HepG2 (cell line): ENCODE measurements around the gene TADA2B. TPM values are rescaled to one million over a fixed set of nuclear protein-coding genes. Genes with fewer than 3 reads are reported as not detected.

Experiments
- ATAC-seq: fragments of 200-7000 bp; cut with Tn5 transposase; 3 replicates; pipeline ENCODE4 v1.9.1; 2020; ENCODE audit warnings: mild to moderate bottlenecking, moderate library complexity
- BruUV-seq: library from RNA; stranded (reverse); fragments of 400-500 nt; replicated peaks from 2 replicates; lab custom pipeline; 2021; lab: Mats Ljungman, UMichigan
- CTCF ChIA-PET: fragments of 300-600 bp; formaldehyde crosslinking; extraction: SDS; loops from one replicate; lab custom pipeline; 2021; ENCODE audit warnings: low total read pairs, inconsistent platforms, low intra/inter-chr PET ratio; lab: Yijun Ruan, JAX
- POLR2A ChIA-PET: fragments of 350-600 bp; sonication (Branson Sonifier 250); formaldehyde crosslinking; loops from one replicate; lab custom pipeline; 2020; ENCODE audit warnings: antibody characterized with exemption, inconsistent platforms; lab: Yijun Ruan, JAX
- DNase-seq: peaks from one replicate; pipeline ENCODE4 v3.0.0-alpha.2; 2015; ENCODE audit warnings: low spot score
- FAIRE-seq: peaks from 3 replicates; lab custom pipeline; 2011; peaks lifted over from hg19 to GRCh38; lab: Jason Lieb, UNC
- H2AFZ ChIP-seq: one replicate; pipeline ENCODE4 v1.6.1; 2011; ENCODE audit warnings: low read length, inconsistent platforms
- H3K27ac ChIP-seq: fragments of 300-600 bp; 3 replicates; pipeline ENCODE4 v1.8.0; 2011; ENCODE audit warnings: mixed run types, mild to moderate bottlenecking, mixed read lengths, low read length, inconsistent platforms; ENCODE audit not compliant: insufficient read depth; ENCODE audit errors: extremely low read length
- H3K27me3 ChIP-seq, 2 experiments: fragments of 200-600 bp in 1 of 2; 2 replicates in 1 of 2; 3 replicates in 1 of 2; pipeline versions ENCODE4 v1.6.0 to v1.8.0; 2011; ENCODE audit warnings: low read length in 2 of 2, mild to moderate bottlenecking in 2 of 2, moderate library complexity in 2 of 2, inconsistent platforms in 1 of 2; ENCODE audit not compliant: insufficient read depth in 2 of 2, control insufficient read depth in 1 of 2
- H3K36me3 ChIP-seq, 2 experiments: fragments of 200-600 bp in 1 of 2; replicated peaks in 1 of 2; 2 replicates in 1 of 2; 3 replicates in 1 of 2; pipeline versions ENCODE4 v1.5.1 to v1.8.0; 2011; ENCODE audit warnings: low read length in 2 of 2, inconsistent platforms in 1 of 2; ENCODE audit not compliant: insufficient read depth in 2 of 2, control insufficient read depth in 1 of 2
- H3K4me1 ChIP-seq: 2 replicates; pipeline ENCODE4 v1.5.1; 2012; ENCODE audit warnings: low read length, inconsistent platforms; ENCODE audit not compliant: insufficient read depth
- H3K4me2 ChIP-seq: 2 replicates; pipeline ENCODE4 v1.6.0; 2011; ENCODE audit warnings: low read depth, low read length, inconsistent platforms
- H3K4me3 ChIP-seq, 3 experiments: fragments of 200-600 bp in 1 of 3; sonication (generic), shearing (Covaris generic) in 1 of 3; replicated peaks in 1 of 3; 2 replicates each; pipeline ENCODE4 v1.5.1; 2011 to 2016; ENCODE audit warnings: low read length in 3 of 3, inconsistent platforms in 2 of 3, low read depth in 2 of 3, mild to moderate bottlenecking in 2 of 3, control low read depth in 1 of 3, mixed read lengths in 1 of 3; ENCODE audit not compliant: insufficient read depth in 1 of 3
- H3K79me2 ChIP-seq: one replicate; pipeline ENCODE4 v1.6.1; 2011; ENCODE audit warnings: low read length, inconsistent platforms; ENCODE audit not compliant: insufficient read depth
- H3K9ac ChIP-seq: 2 replicates; pipeline ENCODE4 v1.6.0; 2011; ENCODE audit warnings: mild to moderate bottlenecking, low read depth, low read length, inconsistent platforms; ENCODE audit not compliant: insufficient read depth
- H3K9me3 ChIP-seq: 2 replicates; pipeline ENCODE4 v1.5.1; 2012; ENCODE audit warnings: mild to moderate bottlenecking, low read length
- H4K20me1 ChIP-seq: 2 replicates; pipeline ENCODE4 v1.6.0; 2011; ENCODE audit warnings: inconsistent platforms, mild to moderate bottlenecking, low read length, moderate library complexity; ENCODE audit not compliant: insufficient read depth
- CENPX ChIP-seq: sonication (generic); formaldehyde crosslinking; IDR thresholded peaks from 2 replicates; pipeline ENCODE4 v1.9.0; 2021; ENCODE audit warnings: mild to moderate bottlenecking, missing genetic modification reagents, moderate library complexity
- CHD2 ChIP-seq: IDR thresholded peaks from 2 replicates; pipeline ENCODE4 v1.6.1; 2011; ENCODE audit warnings: low read depth, low read length, improper control_type of control experiment
- ELF3 ChIP-seq: IDR thresholded peaks from 2 replicates; pipeline ENCODE4 v1.6.1; 2016; ENCODE audit warnings: missing genetic modification reagents, missing compliant biosample characterization
- FOXK1 ChIP-seq: sonication (generic); formaldehyde crosslinking; IDR thresholded peaks from 2 replicates; pipeline ENCODE4 v1.4.0; 2020; ENCODE audit warnings: low read depth, missing genetic modification reagents, borderline replicate concordance
- FOXK2 ChIP-seq: fragments of 450-650 bp; IDR thresholded peaks from 2 replicates; pipeline ENCODE4 v1.6.1; 2016
- HDAC2 ChIP-seq: sonication (generic); formaldehyde crosslinking; IDR thresholded peaks from 2 replicates; pipeline ENCODE4 v1.4.0; 2020; ENCODE audit warnings: missing genetic modification reagents
- IRX3 ChIP-seq: sonication (generic); formaldehyde crosslinking; IDR thresholded peaks from 2 replicates; pipeline ENCODE4 v1.8.1; 2023; ENCODE audit warnings: mild to moderate bottlenecking, low read depth, missing genetic modification reagents, borderline replicate concordance
- KLF16 ChIP-seq, 2 experiments: sonication (generic) in 1 of 2; formaldehyde crosslinking in 1 of 2; IDR thresholded peaks; 2 replicates each; pipeline versions ENCODE4 v1.6.1 to v1.8.0; 2016 to 2023; ENCODE audit warnings: missing genetic modification reagents in 2 of 2, missing compliant biosample characterization in 1 of 2
- MAZ ChIP-seq, 2 experiments: sonication (generic) in 1 of 2; formaldehyde crosslinking in 1 of 2; IDR thresholded peaks; 2 replicates each; pipeline versions ENCODE4 v1.5.0 to v1.6.1; 2012 to 2020; ENCODE audit warnings: low read depth in 2 of 2, mild to moderate bottlenecking in 2 of 2, borderline replicate concordance in 1 of 2, improper control_type of control experiment in 1 of 2, low read length in 1 of 2, missing genetic modification reagents in 1 of 2, moderate library complexity in 1 of 2
- PRPF4 ChIP-seq: fragments of 200-400 bp; formaldehyde crosslinking; IDR thresholded peaks from 2 replicates; pipeline ENCODE4 v1.6.1; 2016; ENCODE audit warnings: low read length, low read depth; ENCODE audit not compliant: poor library complexity, severe bottlenecking
- THAP11 ChIP-seq: IDR thresholded peaks from 2 replicates; pipeline ENCODE4 v1.6.1; 2016; ENCODE audit warnings: missing biosample characterization, missing genetic modification reagents
- ZNF567 ChIP-seq: sonication (generic); formaldehyde crosslinking; IDR thresholded peaks from 2 replicates; pipeline ENCODE4 v1.8.1; 2023; ENCODE audit warnings: mild to moderate bottlenecking, missing genetic modification reagents, borderline replicate concordance
- ZNF569 ChIP-seq: sonication (generic); formaldehyde crosslinking; IDR thresholded peaks from 2 replicates; pipeline ENCODE4 v1.5.0; 2020; ENCODE audit warnings: mild to moderate bottlenecking, missing genetic modification reagents, moderate library complexity, borderline replicate concordance
- ZNF747 ChIP-seq: sonication (generic); formaldehyde crosslinking; IDR thresholded peaks from 2 replicates; pipeline ENCODE4 v1.8.1; 2023; ENCODE audit warnings: missing genetic modification reagents, mild to moderate bottlenecking, borderline replicate concordance
- ZNF782 ChIP-seq: sonication (generic); formaldehyde crosslinking; IDR thresholded peaks from 2 replicates; pipeline ENCODE4 v1.4.0; 2020; ENCODE audit warnings: missing genetic modification reagents, mild to moderate bottlenecking, borderline replicate concordance
- WGBS: methylation state at CpG from one replicate; pipeline ENCODE4 v1.1.6; 2017; ENCODE audit warnings: low lambda C conversion rate; 5-methylcytosine and 5-hydroxymethylcytosine counted together
- in situ Hi-C: cut with HindIII; loops from 2 replicates; pipeline ENCODE4 v1.10.0; 2017; ENCODE audit warnings: low pct_unique_long_range_greater_than_20kb; ENCODE audit not compliant: extremely low pct_ligation_motif_present
- intact Hi-C: fragments of 100-400 bp; cut with micrococcal nuclease; formaldehyde crosslinking; loops from one replicate; pipeline ENCODE4 v1.10.0; 2022; ENCODE audit not compliant: unreplicated experiment
- polyA plus RNA-seq, 8 experiments: library from polyadenylated mRNA; depleted of rRNA in 3 of 8; stranded (reverse) in 7 of 8; unstranded in 1 of 8; fragments of >200 nt; fragmentation: Illumina TruSeq in 4 of 8; extraction: Trizol in 4 of 8; gene quantifications; 2 replicates each; pipeline versions ENCODE4 v1.2.1 to v1.2.3, GENCODE V29; 2011 to 2016; ENCODE audit warnings: low read depth in 4 of 8, missing spikeins in 1 of 8, mixed read lengths in 1 of 8; ENCODE audit not compliant: insufficient read depth in 1 of 8
- total RNA-seq, 5 experiments: library from RNA; depleted of rRNA; stranded (reverse); fragments of >200 nt; fragmentation: Illumina TruSeq; extraction: Trizol; gene quantifications; 2 replicates each; pipeline ENCODE4 v1.2.3, GENCODE V29; 2016; ENCODE audit warnings: low read depth in 1 of 5
- TF ChIP-seq, protein P1 (sequence below): sonication (generic); formaldehyde crosslinking; IDR thresholded peaks from 2 replicates; pipeline ENCODE4 v1.5.1; 2020; ENCODE audit warnings: missing genetic modification reagents, mild to moderate bottlenecking, borderline replicate concordance
- TF ChIP-seq, protein P2 (sequence below): sonication (generic); formaldehyde crosslinking; IDR thresholded peaks from 2 replicates; pipeline ENCODE4 v1.9.0; 2021; ENCODE audit warnings: missing genetic modification reagents, borderline replicate concordance

The TADA2B gene
- total and polyA plus RNA-seq, 2 of the 13 experiments (the other 11 are each of a cell fraction or from before 2014, with no cell fraction given): 4.6 to 8.9 TPM

DNA sequence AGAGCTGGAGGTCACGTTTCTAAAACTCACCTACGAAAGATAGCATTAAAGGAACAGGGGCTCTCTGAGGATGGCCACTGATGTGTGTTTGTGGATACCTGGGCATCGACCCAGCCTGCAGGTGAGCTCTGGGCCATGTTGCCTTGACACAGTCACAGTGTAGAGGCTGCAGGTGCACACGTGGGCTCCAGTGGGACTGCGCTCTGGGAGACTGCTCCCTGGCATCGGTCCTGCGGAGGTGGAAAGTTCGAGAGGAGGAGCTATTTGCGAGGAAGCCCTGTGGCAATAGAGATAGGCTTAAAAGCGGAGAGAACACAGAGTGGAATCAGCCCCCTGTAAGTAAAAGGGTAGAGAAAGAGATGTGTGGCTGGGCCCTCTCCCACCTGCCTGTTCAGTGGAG lies 12.3 kb upstream of the TADA2B start:
- BruUV-seq: TSS peak; percentile 41
- Histone ChIP-seq H3K36me3 (peaks cover 16 to 55% of the 10 kb centered on the region in 2 experiments), H4K20me1 (0 out of 2 replicates have a peak, but pooled peaks cover 4% of the 10 kb centered on the region), H3K27me3 (no peaks in the 10 kb centered on the region), H3K79me2 (no peaks in the 10 kb centered on the region), H3K4me1 (peaks cover 38% of the 10 kb centered on the region), H3K9me3 (no peaks in the 10 kb centered on the region), H2AFZ (no peak overlapping the region), H3K27ac (no peak overlapping the region), H3K4me2 (no peak overlapping the region), H3K9ac (no peak overlapping the region), H3K4me3 (no peak overlapping the region)
- intact Hi-C loops: no loop called here
- no peak for ATAC-seq
- in situ Hi-C loops: no loop called here
- FAIRE-seq: no peak
- 98% methylated on average over 10 of the region's 10 CpGs for WGBS
- POLR2A ChIA-PET: interaction anchor here (1.5 kb wide), 1 partner anchor 37 kb away, joined by 5 read pairs; the partner anchor contains the start of gene GRPEL1
- TF ChIP-seq ELF3: no peak
- TF ChIP-seq, protein P1, sequence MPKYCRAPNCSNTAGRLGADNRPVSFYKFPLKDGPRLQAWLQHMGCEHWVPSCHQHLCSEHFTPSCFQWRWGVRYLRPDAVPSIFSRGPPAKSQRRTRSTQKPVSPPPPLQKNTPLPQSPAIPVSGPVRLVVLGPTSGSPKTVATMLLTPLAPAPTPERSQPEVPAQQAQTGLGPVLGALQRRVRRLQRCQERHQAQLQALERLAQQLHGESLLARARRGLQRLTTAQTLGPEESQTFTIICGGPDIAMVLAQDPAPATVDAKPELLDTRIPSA (CRISPR knock-in tag): no peak
- no peak for TF ChIP-seq CENPX (CRISPR knock-in tag)
- no peak for TF ChIP-seq PRPF4
- no peak for TF ChIP-seq ZNF567 (CRISPR knock-in tag)
- no peak for TF ChIP-seq ZNF569 (CRISPR knock-in tag)
- no peak for TF ChIP-seq HDAC2
- TF ChIP-seq, protein P2, sequence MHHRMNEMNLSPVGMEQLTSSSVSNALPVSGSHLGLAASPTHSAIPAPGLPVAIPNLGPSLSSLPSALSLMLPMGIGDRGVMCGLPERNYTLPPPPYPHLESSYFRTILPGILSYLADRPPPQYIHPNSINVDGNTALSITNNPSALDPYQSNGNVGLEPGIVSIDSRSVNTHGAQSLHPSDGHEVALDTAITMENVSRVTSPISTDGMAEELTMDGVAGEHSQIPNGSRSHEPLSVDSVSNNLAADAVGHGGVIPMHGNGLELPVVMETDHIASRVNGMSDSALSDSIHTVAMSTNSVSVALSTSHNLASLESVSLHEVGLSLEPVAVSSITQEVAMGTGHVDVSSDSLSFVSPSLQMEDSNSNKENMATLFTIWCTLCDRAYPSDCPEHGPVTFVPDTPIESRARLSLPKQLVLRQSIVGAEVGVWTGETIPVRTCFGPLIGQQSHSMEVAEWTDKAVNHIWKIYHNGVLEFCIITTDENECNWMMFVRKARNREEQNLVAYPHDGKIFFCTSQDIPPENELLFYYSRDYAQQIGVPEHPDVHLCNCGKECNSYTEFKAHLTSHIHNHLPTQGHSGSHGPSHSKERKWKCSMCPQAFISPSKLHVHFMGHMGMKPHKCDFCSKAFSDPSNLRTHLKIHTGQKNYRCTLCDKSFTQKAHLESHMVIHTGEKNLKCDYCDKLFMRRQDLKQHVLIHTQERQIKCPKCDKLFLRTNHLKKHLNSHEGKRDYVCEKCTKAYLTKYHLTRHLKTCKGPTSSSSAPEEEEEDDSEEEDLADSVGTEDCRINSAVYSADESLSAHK (CRISPR knock-in tag): no peak
- no peak for TF ChIP-seq ZNF782 (CRISPR knock-in tag)
- no peak for TF ChIP-seq FOXK2
- no peak for TF ChIP-seq MAZ (IDR thresholded peaks at IDR 0.05; ENCODE audit: borderline replicate concordance, low read depth, low read length)
- TF ChIP-seq MAZ (CRISPR knock-in tag; IDR thresholded peaks at IDR 0.05; ENCODE audit: low read depth): no peak
- no peak for TF ChIP-seq THAP11
- TF ChIP-seq FOXK1 (CRISPR knock-in tag): no peak
- no peak for TF ChIP-seq CHD2
- TF ChIP-seq IRX3 (CRISPR knock-in tag): no peak
- no peak for TF ChIP-seq KLF16 (CRISPR knock-in tag; IDR thresholded peaks at IDR 0.05)
- TF ChIP-seq ZNF747 (CRISPR knock-in tag): no peak
- CTCF ChIA-PET: no interaction called here
- no peak for DNase-seq
